ENCODE data around the gene PIP5K1C.
"Not testable (repeated sequence)": the region's sequence is repeated elsewhere in the genome, so short reads cannot be mapped to it uniquely, and the experiment has no call there.

Gene PIP5K1C

DNA sequence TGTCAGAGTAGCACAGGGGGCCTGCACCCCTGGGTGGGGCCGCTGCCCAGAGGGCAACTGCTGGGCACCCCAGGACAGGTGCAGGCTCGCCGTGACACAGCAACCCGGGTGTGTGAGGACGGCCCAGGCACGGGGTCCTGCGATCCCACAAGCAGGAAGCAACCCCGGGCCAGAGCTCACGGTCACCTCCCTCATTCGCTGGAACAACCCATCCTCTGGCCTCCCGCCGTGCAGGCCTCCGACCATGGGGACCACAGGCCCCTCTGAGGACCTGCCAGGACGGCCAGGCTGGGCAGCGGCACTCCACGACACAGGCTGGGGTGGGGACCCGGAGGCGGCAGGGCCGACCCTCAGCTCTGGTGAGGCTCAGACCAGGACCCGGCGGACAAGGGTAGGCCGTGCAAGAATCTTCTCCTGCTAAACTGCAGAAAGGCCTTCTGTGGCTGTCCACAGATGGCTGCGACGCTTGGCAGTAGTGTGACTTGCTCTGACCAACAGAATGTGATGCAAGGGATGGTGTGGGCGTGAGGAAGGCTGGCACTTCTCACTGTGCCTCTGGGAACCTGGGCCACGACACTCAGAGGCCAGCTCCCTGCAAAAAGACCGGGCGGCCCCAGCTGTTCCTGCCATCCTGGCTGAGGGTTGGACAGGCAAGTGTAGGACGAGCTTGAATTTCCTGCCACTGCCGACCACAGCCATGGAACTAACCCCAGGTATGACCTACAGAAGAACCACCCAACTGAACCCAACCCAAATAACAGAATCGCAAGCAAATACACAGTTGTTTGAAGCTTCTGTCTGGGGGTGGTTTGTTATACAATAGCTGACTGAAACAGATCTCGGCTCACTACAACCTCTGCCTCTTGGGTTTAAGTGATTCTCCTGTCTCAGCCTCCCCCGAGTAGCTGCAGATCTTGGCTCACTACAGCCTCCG is 26.5 kb downstream of the PIP5K1C start:
- no peak for DNase-seq

DNA sequence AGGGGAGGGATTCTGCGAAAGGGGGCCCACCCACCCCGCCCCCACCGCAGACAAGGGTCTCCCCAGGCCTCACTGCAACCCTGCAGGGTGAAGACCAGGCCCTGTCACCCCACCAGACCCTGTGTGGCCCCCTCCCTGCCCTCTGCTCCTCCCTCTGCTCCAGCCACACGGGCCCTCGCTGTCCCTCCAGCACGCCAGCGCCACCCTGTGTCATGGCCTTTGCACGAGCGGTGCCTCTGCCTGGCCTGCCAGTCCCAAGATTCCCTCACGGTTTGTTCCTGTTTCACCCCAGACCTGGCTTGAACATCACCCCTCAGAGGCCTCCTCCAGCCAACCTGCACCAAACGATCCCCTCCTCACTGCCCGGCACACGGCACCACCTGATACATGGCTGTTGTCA is 27.3 kb downstream of the PIP5K1C start:
- no peak for DNase-seq

DNA sequence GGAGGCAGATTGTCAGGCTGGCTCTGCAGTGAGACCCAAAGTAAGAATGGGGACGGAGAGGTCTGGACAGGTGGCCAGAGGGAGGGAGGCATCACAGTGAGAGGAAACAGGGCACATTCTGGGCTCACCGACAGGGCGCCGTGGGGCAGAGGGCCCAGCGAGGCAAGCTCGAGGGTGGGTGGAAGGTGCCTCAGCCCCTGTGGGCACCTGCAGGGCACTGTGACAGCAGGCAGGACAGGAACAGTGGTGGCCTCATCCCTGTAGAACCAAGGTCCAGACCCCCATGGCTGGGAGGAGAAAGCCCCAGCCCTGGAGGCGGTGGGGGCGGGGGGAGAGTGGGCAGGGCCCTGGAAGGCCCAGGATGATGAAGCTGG is 27.7 kb downstream of the PIP5K1C start:
- DNase-seq, result no peak

DNA sequence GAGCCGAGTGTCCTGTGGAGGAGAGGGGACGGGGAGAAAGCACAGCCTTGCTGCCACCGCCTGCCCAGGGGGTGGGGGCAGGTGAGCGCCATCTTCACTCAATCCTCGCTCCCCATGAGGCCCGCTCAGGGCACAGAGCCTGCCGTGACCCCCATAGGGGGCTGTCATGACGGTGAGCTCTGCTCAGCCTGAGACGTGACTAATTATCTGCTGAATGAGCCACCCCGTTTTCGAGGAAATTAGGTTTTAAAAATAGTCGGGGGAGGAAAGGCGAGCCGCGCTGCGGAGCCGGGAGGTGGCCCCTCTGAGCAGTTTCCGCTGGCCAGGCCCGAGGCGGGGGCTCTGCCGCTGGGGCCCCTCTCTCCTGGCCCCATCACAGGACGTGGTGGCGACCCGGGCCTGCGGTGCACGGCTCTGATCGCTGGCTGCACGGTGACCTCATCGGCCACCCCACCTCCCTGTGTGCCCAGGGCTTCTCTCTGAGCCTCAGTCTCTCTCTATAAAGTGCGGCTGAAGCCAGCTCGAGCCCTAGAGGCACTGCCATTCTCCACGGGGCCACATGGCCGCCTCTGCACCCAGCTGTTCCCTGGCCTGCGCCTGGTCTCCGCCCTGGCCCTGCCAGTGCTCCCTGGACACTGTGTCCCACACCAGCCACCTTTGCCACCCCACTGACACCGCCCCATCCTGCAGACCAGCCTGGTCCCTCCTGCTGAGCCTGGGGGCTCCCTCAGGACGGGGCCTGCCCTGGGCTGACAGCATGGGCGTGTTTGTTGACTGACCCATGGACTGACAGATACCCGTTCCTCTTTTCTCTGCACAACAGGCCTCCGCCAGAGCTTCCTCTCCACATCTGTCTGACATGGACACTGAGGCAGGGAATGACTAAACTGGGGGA is 28.3 kb downstream of the PIP5K1C start:
- peak in 2 of 3 experiments; percentile 50 to 51 for DNase-seq

DNA sequence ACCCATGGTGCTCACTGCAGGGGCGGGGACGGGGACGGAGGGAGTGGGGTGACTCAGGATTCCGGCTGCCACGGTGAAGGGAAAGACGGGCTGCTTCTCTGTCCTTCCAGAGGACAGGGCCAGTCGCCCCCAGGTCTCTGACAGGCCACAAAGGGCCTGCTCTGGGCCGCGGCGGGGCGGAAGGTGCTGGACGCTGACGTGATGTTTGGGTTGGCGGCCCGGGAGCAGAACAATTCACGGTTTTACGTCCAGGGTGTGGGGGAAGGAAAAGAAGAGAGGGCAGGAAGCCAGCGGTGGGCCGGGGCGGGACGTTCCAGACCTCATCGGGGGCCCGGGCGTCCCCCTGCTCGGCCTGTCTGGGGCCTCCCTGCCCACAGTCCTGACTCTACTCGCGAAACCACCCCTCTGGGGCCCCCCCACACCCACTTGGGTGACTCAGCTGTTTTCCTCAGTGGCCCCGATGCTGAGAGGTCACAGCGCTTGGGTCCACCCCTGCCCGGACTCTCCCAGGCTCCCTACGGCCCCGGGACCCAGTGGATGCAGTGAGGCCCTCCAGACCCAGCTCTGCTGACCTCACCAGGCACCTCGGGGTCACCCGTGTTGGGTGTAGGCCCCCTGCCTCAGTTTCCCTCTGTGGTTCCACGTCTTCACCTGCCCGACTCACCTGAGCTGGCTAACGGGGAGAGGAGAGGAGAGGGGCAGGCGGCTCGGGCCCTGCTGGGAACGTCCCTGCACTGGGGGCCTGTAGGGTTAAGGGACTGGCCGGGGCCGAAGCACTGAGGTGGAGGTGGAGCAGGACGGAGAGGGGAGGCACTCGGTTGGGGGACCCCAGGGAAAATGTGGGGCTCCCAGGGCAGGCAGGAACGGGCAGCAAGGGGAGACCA is 29.2 kb downstream of the PIP5K1C start:
- DNase-seq, result no peak

DNA sequence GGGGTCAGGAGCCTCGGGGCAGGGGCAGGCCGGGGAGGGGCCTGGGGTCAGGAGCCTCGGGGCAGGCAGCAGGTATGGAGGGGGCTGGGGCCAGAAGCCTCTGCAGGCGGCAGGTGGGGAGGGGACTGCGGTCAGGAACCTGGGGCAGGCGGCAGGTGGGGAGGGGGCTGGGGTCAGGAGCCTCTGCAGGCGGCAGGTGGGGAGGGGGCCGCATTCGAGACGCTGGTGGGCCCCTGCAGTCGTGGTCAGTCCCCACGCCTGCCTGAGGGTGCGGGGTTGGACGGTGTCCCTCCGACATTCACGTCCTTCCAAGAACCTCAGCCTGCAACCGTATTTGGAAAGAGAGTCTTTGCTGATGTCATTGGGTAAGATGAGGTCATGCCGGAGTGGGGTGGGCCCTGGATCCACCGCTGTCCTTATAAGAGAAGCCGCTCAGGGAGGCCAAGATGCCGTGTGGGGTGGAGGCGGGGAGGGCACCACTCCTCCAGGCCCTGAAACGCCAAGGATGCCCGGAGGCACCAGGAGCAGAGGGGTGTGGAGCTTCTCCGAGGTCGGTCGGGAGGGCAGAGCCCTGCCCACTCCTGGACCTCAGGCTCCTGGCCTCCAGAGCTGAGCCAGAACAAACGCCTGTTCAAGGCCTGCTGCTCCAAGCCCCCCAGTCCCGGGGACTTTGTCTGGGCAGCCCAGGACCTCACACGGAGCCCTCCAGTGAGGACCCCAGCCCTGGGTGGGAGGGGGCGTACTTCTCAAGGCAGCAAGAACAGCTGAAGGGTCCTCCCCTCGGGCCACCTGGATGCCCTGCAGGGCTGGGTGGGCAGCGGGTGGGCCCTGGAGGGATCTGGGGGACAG is 30.1 kb downstream of the PIP5K1C start:
- no peak for DNase-seq

DNA sequence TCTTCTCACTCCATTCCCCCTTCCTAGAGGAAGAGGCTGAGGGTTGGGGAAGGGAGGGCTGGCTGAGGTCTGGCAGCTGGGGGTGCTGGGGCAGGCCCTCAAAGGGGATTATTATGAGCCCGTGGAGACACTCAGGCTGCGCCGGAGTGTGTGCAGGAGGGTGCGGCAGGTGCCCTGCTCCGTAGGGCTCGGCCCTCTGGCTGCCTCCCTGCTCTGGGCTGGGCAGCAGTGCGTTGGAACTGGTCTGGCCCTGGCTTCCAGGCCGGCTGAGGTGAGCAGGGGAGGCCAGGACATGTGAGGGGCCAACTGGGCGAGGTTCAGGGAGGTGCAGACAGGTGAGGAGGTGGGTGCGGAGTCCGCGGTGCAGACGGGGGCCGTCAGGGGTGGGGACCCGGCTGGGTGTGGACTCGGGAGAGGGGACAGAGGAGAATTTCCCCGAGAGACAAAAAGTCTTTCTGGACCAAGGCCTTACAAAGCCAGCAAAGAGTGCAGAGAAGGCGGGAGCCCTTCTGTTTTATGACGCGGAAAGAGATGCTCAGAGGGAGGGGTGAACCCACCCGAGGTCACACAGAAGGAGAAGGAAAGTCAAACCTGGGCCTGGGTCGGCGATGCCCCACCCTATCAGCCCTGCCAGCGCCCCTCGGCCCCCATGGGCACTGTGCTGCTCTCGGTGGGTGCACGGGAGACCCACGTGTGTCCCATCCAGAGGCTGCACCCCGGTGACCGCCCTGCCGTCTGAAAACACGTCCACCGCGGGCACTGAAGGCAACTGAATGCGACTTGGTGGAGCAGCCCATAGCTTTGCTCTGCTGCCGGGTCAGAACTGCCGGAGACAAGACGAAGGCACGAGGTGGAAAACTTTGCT is 31.0 kb downstream of the PIP5K1C start:
- DNase-seq, result no peak

DNA sequence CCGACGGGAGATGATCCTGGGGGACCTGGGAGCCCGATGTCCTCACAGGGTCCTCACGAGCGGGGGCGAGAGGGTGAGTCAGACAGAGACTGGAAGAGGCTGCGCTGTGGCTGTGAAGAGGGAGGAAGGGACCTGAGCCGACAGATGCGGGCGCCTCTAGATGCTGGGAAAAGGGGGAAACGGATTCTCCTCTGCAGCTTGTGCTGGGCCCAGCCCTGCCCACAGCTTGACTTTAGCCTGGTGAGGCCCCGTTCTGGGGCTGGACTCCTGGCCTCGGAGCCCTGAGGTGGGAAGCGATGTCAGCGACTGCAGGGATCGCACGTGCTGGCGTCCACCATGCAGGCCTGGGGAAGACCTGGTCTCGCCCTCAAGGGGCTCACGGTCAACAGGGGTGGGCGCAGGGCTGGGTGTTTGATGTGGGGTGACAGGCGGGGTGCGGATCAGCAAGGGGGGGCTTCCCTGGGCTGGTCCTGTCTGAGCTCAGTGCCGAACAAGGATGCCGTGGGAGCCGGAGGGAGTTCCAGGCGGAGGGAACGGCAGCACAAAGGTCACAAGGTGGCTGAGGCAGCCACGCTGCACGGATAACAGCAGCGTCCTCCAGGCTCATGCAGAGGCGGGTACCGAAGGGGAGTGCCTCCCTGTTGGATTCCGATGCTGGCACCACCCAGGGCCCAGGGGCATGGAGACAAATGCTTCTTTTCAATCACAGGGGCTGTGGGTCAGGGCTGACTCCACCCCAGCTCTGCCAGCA is 31.8 kb downstream of the PIP5K1C start:
- DNase-seq, result no peak

DNA sequence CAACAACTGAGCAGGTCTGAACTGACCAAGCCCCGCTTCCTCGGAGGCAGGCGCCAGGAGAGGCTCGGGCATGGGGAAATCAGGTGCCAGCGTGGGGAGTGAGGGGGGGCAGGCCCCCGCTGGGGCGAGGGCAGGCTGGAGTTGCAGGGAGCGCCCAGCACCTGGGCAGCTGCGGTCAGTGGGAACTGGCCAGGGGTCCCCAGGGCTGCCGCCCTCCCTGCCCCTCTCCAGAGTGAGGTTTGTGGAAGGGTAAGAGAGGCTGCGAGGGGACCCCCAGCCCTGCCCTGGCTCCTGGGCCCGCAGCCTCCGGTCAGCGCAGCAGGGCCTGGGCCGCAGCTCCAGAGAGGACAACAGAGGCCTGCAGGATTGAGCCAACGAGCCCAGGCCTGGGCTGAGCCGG is 32.5 kb downstream of the PIP5K1C start:
- no peak for DNase-seq

DNA sequence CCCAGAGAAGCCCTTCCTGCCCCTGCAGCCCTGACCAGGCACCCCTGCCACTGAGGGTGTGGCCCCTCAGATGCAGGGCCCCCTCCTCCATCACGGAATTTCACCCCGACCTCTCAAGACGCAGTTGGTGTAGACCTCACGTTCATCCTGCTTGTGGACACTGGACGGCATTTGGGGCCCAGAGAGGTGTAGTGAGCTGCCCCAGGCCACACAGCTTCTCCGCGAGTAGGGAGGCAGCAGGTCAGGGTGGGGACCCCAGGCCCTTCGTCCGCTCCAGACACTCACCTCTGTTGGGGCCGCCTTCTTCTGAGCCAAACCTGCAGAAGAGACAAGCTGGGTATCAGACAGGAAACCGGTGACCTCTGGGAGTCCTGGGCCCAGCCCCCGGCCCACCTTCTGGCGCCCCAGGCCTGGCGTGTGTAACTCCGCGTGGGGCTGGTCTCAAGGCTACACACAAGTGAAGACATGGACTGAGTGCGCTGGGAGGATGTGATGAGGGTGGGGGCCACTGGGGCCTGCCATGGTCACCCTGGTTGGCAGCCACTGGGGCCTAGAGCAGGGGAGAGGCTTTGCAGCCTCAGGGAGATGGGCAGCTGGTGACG is 33.1 kb downstream of the PIP5K1C start:
- no peak for DNase-seq

DNA sequence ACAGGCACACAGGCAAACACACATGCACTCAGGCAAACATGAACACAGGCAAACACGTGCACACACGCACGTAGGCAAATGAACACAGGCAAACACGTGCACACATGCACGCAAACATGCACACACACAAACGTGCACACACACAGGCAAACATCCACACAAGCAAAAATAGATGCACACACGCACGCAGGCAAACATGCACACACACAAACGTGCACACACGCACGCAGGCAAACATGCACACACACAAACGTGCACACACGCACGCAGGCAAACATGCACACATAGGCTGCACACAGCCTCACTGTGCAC is 33.8 kb downstream of the PIP5K1C start:
- not testable (repeated sequence) for DNase-seq

DNA sequence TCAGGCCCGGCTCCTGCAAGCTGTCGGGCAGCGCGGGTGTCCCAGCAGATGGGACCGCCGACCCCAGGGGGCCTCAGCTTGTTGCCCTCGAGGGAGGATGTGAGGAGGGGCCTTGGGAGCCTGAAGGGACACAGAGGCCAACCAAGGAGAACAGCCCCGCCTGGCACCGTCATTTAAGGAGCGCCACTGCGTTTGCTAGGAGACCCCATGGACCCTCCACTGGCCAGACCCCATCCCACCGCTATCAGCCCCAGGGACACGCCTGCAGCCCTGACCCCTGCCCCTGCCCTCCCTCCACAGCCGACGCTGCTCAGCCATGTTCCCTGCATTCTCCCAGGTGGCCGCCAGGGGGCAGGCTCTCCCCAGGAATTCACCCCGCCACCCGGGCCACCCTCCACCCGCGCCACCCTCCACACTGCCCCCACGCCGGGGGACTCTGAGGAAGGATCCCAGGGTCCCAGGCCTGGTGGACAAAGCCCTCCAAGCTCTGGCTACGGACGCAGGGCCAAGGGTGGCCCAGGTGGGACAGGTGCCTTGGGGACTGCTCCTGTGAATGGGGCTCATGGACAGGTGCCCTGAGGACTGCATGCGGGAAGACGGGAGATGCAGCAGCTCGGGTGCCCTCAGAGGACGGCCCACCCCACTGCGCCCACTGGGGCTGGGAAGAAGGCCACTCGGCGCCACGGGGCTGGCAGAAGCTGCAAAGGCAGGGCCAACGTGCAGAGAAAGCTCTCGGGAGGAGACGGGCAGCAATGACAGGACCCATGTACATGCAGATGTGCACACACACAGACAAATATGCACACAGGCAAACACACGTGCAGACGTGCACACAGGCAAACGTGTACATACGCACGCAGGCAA is 34.4 kb downstream of the PIP5K1C start:
- DNase-seq, result peak; percentile 21 to 60 (median 40)

DNA sequence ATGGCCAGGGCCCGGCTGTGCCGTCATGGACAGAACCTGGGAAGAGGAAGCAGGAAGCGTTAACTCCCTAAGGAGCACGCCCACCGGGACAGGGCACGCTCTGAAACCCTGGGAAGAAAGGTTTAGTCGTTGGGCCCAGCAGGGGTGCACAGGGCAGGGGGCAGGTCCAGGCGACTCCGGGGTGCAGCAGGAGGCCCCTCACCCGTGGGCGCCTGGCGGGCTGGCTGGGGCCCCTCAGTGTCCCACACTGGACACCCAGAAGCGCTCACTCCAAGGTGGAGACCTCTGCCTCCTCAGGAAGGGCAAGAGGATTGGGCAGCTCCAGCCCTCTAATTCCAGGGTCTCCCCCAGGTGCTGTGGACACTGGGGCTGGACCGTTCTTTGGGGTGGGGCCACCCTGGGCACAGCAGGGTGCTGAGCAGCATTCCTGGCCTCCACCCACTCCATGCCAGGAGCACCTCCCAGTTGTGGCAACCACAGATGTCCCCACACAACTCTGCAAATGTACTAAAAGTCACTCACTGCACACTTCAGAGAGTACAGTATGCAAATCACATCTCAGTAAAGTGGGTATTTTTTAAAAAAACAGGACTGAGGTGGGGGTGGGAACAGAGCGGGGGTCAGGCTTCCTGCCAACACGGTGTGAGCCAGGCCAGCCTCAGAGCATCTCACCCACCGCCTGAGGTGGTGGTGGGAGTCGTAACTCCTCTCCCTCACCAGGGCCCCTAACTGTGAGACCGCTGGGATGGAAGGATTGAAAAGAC is 35.2 kb downstream of the PIP5K1C start:
- DNase-seq, result no peak

DNA sequence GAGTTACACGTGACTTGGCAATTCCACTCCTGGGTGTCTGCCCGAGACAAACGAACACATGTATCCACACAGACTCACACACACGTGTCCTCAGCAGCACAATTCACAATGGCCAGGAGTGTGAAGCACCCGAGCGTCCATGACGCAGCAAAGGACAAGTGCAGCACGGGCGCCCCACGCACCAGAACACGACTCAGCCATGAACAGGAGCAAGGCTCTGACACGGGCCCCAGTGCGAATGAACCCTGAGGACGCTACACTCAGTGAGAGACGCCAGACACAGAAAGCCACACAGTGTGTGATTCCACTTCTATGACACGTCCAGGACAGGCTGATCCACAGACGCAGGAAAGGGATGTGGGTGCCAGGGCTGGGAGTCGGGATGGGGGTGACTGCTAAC is 36.4 kb downstream of the PIP5K1C start:
- no peak for DNase-seq

DNA sequence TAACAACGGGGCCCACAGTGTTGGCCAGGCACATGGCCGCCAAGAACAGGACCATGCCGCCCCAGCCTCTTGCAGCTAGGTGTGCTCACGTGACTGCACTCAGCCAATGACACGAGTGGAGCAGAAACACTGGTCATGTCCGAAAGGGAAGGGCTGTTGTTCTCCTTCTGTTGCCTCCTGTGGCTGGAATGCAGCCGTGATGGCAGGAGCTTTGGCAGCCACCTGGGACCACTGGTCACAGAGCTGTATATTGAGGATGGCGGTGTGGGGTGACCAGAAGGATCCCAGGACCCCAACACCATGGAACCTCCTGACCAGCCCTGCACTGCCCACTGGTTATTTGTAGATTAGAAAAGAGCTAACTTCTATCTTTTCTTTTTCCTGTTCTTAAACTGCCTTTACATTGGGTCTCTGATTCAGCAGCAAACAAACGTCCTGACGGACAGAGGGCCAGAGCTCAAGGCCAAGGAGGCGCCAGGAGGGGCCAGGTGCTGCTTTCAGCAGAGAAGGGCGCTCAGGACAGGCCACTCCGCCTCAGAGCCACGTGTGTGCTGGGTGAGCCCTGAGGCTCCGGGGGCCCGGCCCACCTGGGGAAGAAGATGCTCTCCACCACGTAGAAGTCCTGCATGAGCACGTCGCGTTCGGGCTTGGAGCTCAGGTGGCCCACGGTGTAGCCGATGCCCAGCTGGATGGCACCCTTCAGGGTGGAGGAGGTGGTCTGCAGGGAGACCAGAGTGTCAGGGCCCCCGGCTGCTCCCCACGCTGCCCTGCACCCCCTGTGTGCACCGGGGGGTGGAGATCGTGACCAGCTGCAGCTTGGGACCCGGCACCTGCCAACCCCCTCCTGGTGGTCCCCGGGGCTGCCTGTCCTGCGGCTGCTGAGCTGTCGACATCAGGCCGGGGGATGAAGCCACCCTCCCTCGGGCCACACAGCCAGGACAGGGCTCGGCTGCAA is 38.7 kb downstream of the PIP5K1C start:
- no peak for DNase-seq

DNA sequence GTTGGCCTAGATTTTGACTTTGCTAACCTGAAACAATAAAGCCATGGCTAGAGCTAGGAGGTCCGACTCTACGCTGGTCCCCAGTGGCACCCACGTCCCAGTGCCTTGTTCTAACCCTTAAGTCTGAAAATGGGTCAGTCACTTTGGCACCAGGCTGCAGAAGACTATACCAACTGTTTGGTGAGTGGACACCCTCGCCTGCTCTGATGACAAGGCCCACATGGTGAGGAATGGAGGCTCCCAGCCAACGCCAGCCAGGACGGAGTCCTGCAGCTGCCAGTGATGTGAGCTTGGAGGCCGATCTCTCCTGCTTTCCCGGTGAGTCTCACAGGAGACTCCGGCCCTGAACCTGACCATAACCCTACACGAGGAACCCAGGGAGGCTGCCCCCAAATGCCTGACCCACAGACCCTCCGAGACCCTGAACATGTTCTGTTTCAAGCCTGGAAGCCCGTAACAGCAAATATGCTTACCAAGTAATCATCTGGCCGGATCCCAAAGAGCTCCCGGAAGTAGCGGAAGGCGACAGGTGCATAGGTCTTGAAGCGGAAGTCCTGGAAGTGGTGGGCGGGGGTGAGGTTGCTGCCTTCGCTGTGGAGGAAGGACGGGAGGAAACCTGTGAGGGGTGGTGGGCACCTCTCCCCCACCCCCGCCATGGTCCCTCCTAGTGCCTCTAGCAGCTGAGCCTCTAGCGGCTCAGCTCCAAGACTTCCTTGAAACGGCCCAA is 39.6 kb downstream of the PIP5K1C start:
- no peak for DNase-seq

All from NCI-H1417 (cell line).